ENCODE results near the gene GADD45A.
"Not testable (repeated sequence)": the region's sequence is repeated elsewhere in the genome, so short reads cannot be mapped to it uniquely, and the experiment has no call there.

The GADD45A gene

GRCh38 chr1:67719329-67720196 lies 34.6 kb downstream of the GADD45A start:
- no peak for DNase-seq (ENCODE audit: low read depth in 1 of 2, low spot score in 1 of 2)

GRCh38 chr1:67721112-67721511 lies 36.1 kb downstream of the GADD45A start:
- DNase-seq (ENCODE audit: low read depth in 1 of 2, low spot score in 1 of 2): no peak

DNA sequence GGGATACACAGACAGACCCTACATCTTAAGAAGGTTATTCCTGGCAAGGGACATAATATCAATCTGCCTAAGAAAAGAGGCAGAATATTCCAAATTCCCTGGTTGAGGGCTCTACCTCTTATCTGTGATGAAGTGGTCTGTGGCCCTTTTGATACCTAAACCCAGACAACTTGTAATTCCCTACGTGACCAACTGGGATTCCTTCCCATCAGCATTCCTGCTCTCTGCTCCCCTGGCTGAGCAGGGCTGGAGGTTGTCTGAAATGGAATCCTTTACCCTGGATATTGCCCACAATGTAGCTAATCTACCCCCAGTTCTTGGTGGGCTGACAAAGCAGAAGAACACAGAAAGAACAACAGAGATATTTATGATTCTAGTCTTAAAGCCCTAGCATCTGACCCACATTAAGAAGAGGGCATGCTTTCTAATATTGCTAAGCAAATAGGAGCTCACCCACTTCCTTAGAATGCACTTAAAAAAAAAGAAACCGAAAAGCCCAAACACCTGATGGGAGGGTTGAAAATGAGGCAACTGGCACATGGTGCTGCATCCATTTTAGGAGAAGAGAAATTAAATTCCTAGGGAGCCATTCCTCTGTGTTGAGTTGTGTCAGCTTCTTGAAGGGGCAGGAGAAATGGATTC lies 36.8 kb downstream of the GADD45A start:
- no peak for DNase-seq (ENCODE audit: low read depth in 1 of 2, low spot score in 1 of 2)

DNA sequence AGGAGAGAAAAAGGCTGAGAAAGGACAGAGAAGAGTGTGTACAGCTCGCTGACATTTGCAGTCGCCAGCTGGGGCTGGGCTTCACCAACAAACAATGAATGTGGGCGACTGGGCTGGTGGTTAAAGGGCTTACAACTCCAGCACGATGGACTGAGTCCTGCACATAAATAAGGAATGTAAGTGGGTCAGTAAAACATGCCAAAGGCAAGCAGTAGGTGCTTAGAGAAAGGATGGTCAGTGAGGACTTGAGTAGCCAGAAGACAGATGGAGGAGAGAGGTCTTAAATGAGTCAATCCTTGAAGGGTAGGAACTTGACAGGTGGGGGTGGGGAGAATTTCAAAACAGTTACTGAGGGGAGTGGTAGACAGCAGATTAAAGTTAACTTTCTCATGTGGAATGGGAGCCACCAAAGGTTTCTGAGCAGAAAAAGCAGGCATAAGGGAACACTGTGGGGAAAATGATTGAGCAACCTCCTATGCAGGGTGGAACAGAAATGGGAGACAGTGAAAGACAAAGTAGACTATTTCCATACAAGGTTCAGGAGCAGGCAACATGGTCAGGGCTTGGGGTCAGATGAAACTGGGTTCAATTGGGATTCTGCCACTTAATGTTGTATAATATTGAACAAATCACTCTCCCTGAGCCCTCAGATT lies 37.4 kb downstream of the GADD45A start:
- DNase-seq (ENCODE audit: low read depth in 1 of 2, low spot score in 1 of 2): no peak

DNA sequence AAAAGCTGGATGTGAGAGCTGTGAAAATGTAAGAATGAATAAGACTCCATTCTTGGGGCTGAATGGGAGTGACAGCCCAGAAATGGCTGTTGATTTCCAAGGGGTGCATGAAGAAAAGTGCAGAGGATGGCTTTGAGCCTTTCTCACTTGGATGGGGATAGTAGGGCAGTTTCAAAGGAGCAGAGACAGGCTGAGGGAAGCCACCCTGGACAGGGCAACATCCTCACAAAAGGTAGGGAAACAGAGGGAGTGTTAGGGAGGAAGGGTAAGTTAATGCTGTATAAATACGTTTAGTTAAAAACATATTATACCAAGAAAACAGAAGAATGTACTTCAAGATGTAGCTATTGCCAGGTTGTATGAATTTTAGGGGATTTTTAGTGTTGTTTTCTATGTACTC lies 38.1 kb downstream of the GADD45A start:
- DNase-seq (ENCODE audit: low read depth in 1 of 2, low spot score in 1 of 2): no peak

DNA sequence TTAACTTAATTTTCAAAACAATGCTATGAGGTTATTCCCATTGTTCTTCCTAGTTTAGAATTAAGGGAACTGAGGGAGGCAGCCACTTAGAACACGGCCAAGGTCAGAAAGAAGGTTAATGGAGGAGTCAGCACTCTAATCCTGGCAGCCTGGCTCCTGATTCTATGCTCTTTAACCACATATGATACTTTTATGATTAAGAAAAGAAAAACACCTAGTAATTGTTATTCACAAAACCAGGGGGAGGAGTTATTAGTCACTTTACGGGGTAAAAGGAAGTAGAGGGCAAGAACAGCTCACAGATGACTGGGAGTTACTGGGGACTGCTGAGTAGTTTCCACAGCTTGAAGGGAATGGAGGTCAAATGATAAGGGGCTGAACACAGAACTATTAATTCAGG lies 38.6 kb downstream of the GADD45A start:
- DNase-seq (ENCODE audit: low read depth in 1 of 2, low spot score in 1 of 2): no peak

GRCh38 chr1:67724928-67725560 lies 40.0 kb downstream of the GADD45A start:
- DNase-seq (ENCODE audit: low read depth in 1 of 2, low spot score in 1 of 2): no peak

GRCh38 chr1:67726224-67726623 lies 41.2 kb downstream of the GADD45A start:
- DNase-seq (ENCODE audit: low read depth in 1 of 2, low spot score in 1 of 2): no peak

DNA sequence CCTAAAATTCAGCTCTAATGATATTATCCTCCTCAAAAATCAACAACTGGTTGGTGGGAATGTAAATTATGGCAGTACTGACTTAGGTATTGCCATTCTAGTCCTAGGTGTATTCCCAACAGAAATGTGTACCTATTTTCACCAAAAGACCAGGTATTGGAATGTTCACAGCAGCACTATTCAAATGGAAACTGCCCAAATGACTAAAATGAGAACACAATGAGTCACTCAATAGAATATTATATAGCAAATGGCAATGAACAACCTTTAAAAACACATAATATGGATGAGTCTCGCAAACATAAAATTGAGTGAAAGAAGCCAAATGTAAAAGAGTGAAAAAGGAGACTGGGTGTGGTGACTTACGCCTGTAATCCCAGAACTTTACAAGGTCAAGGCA lies 44.9 kb downstream of the GADD45A start:
- no peak for DNase-seq (ENCODE audit: low read depth in 1 of 2, low spot score in 1 of 2)

- not testable (repeated sequence) for DNase-seq (ENCODE audit: low read depth in 1 of 2, low spot score in 1 of 2)
Observed at GRCh38 chr1:67730312-67730711, 45.3 kb downstream of the GADD45A start.

GRCh38 chr1:67731322-67731721 lies 46.3 kb downstream of the GADD45A start:
- no peak for DNase-seq (ENCODE audit: low read depth in 1 of 2, low spot score in 1 of 2)

- no peak for DNase-seq (ENCODE audit: low read depth in 1 of 2, low spot score in 1 of 2)
Observed at GRCh38 chr1:67732750-67733151, 47.8 kb downstream of the GADD45A start.

GRCh38 chr1:67733681-67734322 lies 48.8 kb downstream of the GADD45A start:
- no peak for DNase-seq (ENCODE audit: low read depth in 1 of 2, low spot score in 1 of 2)

GRCh38 chr1:67734323-67734690 lies 49.3 kb downstream of the GADD45A start:
- no peak for DNase-seq (ENCODE audit: low read depth in 1 of 2, low spot score in 1 of 2)

DNA sequence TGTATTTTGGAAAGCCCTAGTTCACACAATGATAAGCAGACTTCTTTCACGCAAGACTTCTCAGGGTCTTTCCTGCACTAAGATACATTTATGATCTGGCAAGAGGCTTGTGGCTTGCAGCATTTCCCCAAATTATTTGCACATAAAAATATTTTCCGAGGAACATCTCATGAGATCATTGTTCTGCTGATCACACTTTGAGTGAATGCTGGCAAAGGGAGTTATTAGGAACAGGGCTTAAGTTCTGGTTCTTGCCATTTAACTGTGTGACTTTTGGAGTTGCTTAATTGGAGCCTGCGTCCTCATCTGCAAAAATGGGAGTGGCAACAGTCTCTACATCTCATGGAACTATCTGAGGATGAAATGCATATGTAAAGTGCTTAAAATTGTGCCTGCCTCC lies 50.2 kb downstream of the GADD45A start:
- DNase-seq (ENCODE audit: low read depth in 1 of 2, low spot score in 1 of 2): no peak

DNA sequence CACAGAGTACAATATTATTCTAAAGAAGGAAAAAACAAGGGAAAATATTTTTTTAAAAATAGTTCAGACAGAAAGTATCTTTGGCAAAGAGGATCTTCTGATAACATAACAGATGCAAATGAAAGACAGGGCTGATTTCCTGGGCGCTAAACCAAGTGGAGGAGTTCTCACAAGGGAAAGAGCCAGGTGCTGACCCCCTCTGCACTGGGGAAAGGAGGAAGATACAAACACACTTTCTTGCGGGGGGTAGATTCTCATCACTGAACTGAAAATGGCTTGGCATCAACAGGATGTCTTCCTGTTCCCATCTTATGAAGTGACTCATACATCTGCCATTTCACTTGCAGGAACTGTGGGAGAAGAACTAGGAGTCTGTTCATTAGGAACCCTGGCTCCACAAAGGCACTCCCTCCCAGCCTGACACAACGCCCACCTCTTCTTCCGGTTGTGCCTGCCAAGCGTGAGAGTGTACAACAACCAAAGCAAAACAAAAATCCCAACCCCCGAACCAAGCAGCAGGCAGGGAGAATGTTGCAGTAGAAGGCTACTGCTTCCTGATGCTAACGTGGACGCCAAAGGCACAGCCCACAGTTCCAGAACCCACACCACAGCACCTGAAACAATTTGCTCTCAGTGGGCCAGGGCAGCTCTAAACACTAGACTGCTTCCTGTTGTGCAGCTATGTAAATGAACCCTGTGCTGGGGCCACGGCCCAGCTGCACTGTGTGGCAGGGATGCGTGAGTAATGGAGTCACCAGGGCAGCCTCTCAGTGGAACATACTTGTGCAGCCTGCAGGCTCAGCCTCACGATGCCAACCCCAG lies 51.0 kb downstream of the GADD45A start:
- peak in 1 of 2 donors; percentile 8 for DNase-seq (ENCODE audit: low read depth in 1 of 2, low spot score in 1 of 2)

DNA sequence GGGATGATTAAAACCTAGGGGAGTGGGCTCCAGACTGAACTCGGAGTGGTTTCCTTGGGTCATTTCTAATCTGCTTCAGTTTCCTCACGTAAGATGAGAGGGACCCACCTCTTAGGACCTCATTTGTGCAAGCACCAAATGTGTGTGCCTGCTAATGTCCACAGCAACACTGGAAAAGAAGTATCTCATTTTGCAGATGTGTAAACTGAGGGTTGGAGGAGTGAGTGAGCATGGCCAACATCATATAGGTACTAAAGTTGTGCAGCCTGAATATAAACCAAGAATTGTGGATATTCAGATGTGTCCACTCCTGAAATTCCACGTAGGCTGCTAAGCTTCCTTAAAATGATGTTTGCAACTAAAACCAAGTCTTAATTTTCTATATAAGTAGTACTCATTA lies 51.7 kb downstream of the GADD45A start:
- DNase-seq (ENCODE audit: low read depth in 1 of 2, low spot score in 1 of 2): no peak

- no peak for DNase-seq (ENCODE audit: low read depth in 1 of 2, low spot score in 1 of 2)
Observed at GRCh38 chr1:67737875-67738274, 52.9 kb downstream of the GADD45A start.
